CD4-positive, alpha-beta memory T cell (primary cell): Measurements from ENCODE around the gene SHMT2. TPM values are rescaled to one million over a fixed set of nuclear protein-coding genes. Genes with fewer than 3 reads are reported as not detected.
A peak's percentile ranks its signal among the peaks of the same experiment; 100 is the strongest.

Source experiments
- CTCF ChIA-PET: fragments of 350-600 bp; sonication (Branson Sonifier 250); formaldehyde crosslinking; loops from one replicate; lab custom pipeline; 2021; ENCODE audit warnings: inconsistent platforms; ENCODE audit not compliant: partially characterized antibody; lab: Charles Lee
- POLR2A ChIA-PET: fragments of 350-600 bp; sonication (Branson Sonifier 250); formaldehyde crosslinking; loops from one replicate; lab custom pipeline; 2021; ENCODE audit not compliant: partially characterized antibody; lab: Charles Lee
- DNase-seq, 5 donors: peaks; one replicate each; pipeline versions ENCODE4 v3.0.0 to v3.0.0-alpha.2; 2020 to 2022; ENCODE audit warnings: mixed read lengths in 1 of 5
- H3K27ac ChIP-seq: one replicate; pipeline ENCODE4 v1.7.0; 2013; ENCODE audit warnings: low read depth, low read length
- H3K27me3 ChIP-seq: 2 replicates; pipeline ENCODE4 v1.7.0; 2013; ENCODE audit warnings: mild to moderate bottlenecking, low read length, moderate library complexity; ENCODE audit not compliant: insufficient read depth
- H3K36me3 ChIP-seq: 2 replicates; pipeline ENCODE4 v1.7.0; 2013; ENCODE audit warnings: mild to moderate bottlenecking, low read length, moderate library complexity; ENCODE audit not compliant: insufficient read depth
- H3K4me1 ChIP-seq: 2 replicates; pipeline ENCODE4 v1.7.0; 2013; ENCODE audit warnings: mild to moderate bottlenecking, low read length, moderate library complexity; ENCODE audit not compliant: insufficient read depth
- H3K4me3 ChIP-seq, 2 donors: one replicate each; pipeline ENCODE4 v1.7.0; 2013; ENCODE audit warnings: low read length in 2 of 2, mild to moderate bottlenecking in 1 of 2
- H3K9me3 ChIP-seq, 2 donors: one replicate each; pipeline ENCODE4 v1.7.0; 2013; ENCODE audit warnings: low read length in 2 of 2, control low read depth in 1 of 2; ENCODE audit not compliant: control insufficient read depth in 1 of 2
- H3K27ac Mint-ChIP-seq, 7 donors: one replicate each; pipeline ENCODE4 v1.8.0; 2020 to 2021; ENCODE audit warnings: mixed read lengths in 7 of 7, mild to moderate bottlenecking in 6 of 7, inconsistent platforms in 3 of 7, moderate library complexity in 3 of 7
- H3K27me3 Mint-ChIP-seq, 2 donors: one replicate each; pipeline ENCODE4 v1.8.0; 2020 to 2021; ENCODE audit warnings: mixed read lengths in 2 of 2
- H3K36me3 Mint-ChIP-seq, 2 donors: one replicate each; pipeline ENCODE4 v1.8.0; 2020 to 2021; ENCODE audit warnings: mixed read lengths in 2 of 2, inconsistent platforms in 1 of 2, mild to moderate bottlenecking in 1 of 2
- H3K4me1 Mint-ChIP-seq, 4 donors: one replicate each; pipeline ENCODE4 v1.8.0; 2020 to 2021; ENCODE audit warnings: mixed read lengths in 4 of 4, mild to moderate bottlenecking in 1 of 4
- H3K4me3 Mint-ChIP-seq, 8 donors: one replicate each; pipeline ENCODE4 v1.8.0; 2020 to 2021; ENCODE audit warnings: mixed read lengths in 8 of 8, mild to moderate bottlenecking in 7 of 8, moderate library complexity in 6 of 8, inconsistent platforms in 3 of 8
- H3K9me3 Mint-ChIP-seq, 8 donors: one replicate each; pipeline ENCODE4 v1.8.0; 2020 to 2021; ENCODE audit warnings: mixed read lengths in 8 of 8, mild to moderate bottlenecking in 5 of 8, inconsistent platforms in 3 of 8, moderate library complexity in 1 of 8
- intact Hi-C: fragments of 100-400 bp; cut with micrococcal nuclease; formaldehyde crosslinking; loops from one replicate; pipeline ENCODE4 v1.15.1; 2023
- polyA plus RNA-seq, 2 donors: library from polyadenylated mRNA; unstranded; fragments of 300-500 nt; fragmentation: Illumina TruSeq; gene quantifications; one replicate each; pipeline ENCODE4 v1.2.3, GENCODE V29; 2021
- total RNA-seq, 2 experiments: library from RNA; stranded (reverse); gene quantifications; one replicate each; pipeline ENCODE4 v1.2.3, GENCODE V29; 2021

Gene SHMT2
- total and polyA plus RNA-seq, 4 experiments from 2014 or later, result 39.8 to 46.1 (median 43.2) TPM

DNA sequence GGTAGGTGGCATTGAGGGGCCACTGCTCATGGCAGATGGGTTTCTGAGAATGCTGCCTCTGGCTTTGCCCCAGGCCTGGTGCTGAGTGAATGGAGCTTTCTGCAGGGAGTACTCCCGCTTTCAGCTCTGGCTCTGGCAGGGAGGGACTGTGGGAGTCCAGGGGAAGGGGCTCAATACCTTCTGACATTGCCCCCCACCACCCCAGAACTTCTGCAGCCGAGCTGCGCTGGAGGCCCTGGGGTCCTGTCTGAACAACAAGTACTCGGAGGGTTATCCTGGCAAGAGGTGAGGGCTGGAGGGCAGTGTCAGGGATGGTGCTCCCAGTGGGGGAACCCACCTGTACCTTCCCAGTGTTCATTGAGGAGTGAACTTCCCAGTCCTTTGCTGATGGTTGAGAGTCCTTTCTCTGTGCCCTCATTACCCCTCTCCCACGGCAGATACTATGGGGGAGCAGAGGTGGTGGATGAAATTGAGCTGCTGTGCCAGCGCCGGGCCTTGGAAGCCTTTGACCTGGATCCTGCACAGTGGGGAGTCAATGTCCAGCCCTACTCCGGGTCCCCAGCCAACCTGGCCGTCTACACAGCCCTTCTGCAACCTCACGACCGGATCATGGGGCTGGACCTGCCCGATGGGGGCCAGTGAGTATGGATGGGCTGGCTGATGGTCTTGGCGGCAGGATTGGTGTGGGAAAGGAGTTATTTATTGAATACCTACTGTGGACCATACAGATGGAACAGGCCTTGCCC, 1.9 kb downstream of the SHMT2 start:
- Histone ChIP-seq H3K4me3 (no peak overlapping the region), H3K9me3 (no peaks in the 10 kb centered on the region), H3K27ac (no peak overlapping the region), H3K4me1 (peaks cover 64% of the 10 kb centered on the region), H3K27me3 (peaks cover 1% of the 10 kb centered on the region), H3K36me3 (peaks cover 28% of the 10 kb centered on the region)
- Mint-ChIP-seq H3K27me3 (peaks cover 4 to 6% of the 10 kb centered on the region in 2 donors), H3K4me1 (peaks cover 22 to 56% (median 39%) of the 10 kb centered on the region in 4 donors), H3K4me3 (peak overlapping the region in 5 of 8 donors; percentile 4 to 94 (median 56)), H3K36me3 (peaks cover 29 to 43% of the 10 kb centered on the region in 2 donors), H3K9me3 (no peaks in the 10 kb centered on the region), H3K27ac (no peak overlapping the region)
- CTCF ChIA-PET, result interaction anchor here (0.5 to 12.3 kb wide), 3 partner anchors 11 to 130 kb away, joined by 3 to 245 read pairs (median 157); partner anchors contain the start of gene NXPH4
- intact Hi-C loops, result loop anchor here (10.0 kb wide), 2 partner anchors 477 to 597 kb away; partner anchors contain the start of genes BAZ2A and PRIM1
- POLR2A ChIA-PET, result interaction anchor here (1.1 to 4.0 kb wide), 3 partner anchors 9 to 120 kb away, joined by 3 to 63 read pairs (median 16); partner anchors contain the start of gene STAT6
- peak in 1 of 5 donors; percentile 49 for DNase-seq

DNA sequence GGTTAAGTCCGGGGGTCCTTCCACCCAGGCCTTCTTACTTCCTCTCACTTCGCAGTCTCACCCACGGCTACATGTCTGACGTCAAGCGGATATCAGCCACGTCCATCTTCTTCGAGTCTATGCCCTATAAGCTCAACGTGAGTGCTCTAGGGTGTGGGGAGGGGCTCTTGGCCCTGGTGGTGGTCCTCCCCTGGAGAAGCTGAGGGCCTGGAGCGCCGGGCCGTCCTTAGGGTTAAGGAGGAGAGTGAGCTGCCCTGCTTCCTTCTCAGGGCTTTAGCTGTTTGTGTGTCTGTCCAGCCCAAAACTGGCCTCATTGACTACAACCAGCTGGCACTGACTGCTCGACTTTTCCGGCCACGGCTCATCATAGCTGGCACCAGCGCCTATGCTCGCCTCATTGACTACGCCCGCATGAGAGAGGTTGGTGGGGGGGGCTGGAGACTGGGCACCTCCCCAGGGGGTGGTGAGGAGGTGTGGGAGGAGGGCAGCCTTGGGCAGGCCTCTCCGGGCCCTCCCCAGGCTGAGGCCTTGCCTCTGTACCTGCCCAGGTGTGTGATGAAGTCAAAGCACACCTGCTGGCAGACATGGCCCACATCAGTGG, 2.7 kb downstream of the SHMT2 start:
- DNase-seq, result no peak
- peaks cover 5 to 9% of the 10 kb centered on the region in 2 donors for H3K27me3 Mint-ChIP-seq
- Histone ChIP-seq H3K36me3 (peaks cover 28% of the 10 kb centered on the region), H3K4me1 (peaks cover 66% of the 10 kb centered on the region), H3K4me3 (no peak overlapping the region), H3K27ac (no peak overlapping the region), H3K27me3 (peaks cover 6% of the 10 kb centered on the region), H3K9me3 (no peaks in the 10 kb centered on the region)
- peak overlapping the region in 1 of 8 donors; percentile 20 for H3K4me3 Mint-ChIP-seq
- peaks cover 26 to 60% (median 42%) of the 10 kb centered on the region in 4 donors for H3K4me1 Mint-ChIP-seq
- intact Hi-C loops, result loop anchor here (10.0 kb wide), 2 partner anchors 477 to 597 kb away; partner anchors contain the start of genes BAZ2A and PRIM1
- no peak overlapping the region for H3K27ac Mint-ChIP-seq
- CTCF ChIA-PET, result interaction anchor here (0.5 to 12.3 kb wide), 5 partner anchors 10 to 1327 kb away, joined by 3 to 245 read pairs (median 4); partner anchors contain the start of gene NXPH4
- H3K9me3 Mint-ChIP-seq, result no peaks in the 10 kb centered on the region
- H3K36me3 Mint-ChIP-seq, result peaks cover 29 to 47% of the 10 kb centered on the region in 2 donors
- POLR2A ChIA-PET, result interaction anchor here (4.0 kb wide), 1 partner anchor 8 kb away, joined by 63 read pairs; no protein-coding TSS in a partner anchor

DNA sequence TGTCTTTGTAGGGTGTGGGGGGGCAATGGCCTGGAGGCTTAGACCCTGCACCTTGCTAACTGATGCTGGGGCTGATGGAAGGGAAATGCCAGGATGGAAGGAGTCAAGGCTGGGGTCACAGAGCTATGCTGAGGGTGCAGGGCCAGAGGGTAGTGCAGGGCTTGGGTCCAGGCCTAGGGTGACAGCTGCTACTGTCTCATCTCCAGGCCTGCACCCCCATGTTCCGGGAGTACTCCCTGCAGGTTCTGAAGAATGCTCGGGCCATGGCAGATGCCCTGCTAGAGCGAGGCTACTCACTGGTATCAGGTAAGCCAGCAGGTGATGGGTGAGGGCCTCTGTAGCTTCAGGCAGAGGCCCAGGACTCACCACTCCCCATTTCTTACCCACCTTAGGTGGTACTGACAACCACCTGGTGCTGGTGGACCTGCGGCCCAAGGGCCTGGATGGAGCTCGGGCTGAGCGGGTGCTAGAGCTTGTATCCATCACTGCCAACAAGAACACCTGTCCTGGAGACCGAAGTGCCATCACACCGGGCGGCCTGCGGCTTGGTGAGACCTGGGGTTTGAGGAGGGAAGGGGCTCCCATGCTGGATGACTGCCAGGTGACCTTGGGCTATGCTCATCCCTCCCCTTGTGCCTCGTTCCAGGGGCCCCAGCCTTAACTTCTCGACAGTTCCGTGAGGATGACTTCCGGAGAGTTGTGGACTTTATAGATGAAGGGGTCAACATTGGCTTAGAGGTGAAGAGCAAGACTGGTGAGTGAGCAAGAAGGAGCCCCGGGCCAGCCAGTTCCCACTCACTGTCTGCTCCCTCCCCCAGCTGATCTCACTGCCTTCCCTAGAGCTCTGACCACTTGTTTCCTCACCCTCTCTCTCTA, 4.1 kb downstream of the SHMT2 start:
- Histone ChIP-seq H3K4me3 (no peak overlapping the region), H3K36me3 (peaks cover 28% of the 10 kb centered on the region), H3K27me3 (peaks cover 19% of the 10 kb centered on the region), H3K27ac (no peak overlapping the region), H3K9me3 (no peaks in the 10 kb centered on the region), H3K4me1 (peaks cover 70% of the 10 kb centered on the region)
- Mint-ChIP-seq H3K4me3 (peak overlapping the region in 1 of 8 donors; percentile 49), H3K27ac (peak overlapping the region in 2 of 7 donors; percentile 27 to 55), H3K36me3 (peaks cover 29 to 47% of the 10 kb centered on the region in 2 donors), H3K27me3 (peaks cover 9 to 16% of the 10 kb centered on the region in 2 donors), H3K4me1 (peaks cover 28 to 65% (median 46%) of the 10 kb centered on the region in 4 donors), H3K9me3 (no peaks in the 10 kb centered on the region)
- CTCF ChIA-PET, result interaction anchor here (0.6 to 12.3 kb wide), 4 partner anchors 10 to 138 kb away, joined by 4 to 157 read pairs (median 4); partner anchors contain the start of gene NXPH4
- no peak for DNase-seq
- intact Hi-C loops, result loop anchor here (10.0 kb wide), 2 partner anchors 479 to 599 kb away; partner anchors contain the start of genes BAZ2A and PRIM1
- POLR2A ChIA-PET, result no interaction called here

DNA sequence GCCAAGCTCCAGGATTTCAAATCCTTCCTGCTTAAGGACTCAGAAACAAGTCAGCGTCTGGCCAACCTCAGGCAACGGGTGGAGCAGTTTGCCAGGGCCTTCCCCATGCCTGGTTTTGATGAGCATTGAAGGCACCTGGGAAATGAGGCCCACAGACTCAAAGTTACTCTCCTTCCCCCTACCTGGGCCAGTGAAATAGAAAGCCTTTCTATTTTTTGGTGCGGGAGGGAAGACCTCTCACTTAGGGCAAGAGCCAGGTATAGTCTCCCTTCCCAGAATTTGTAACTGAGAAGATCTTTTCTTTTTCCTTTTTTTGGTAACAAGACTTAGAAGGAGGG, 4.7 kb downstream of the SHMT2 start:
- peaks cover 11 to 20% of the 10 kb centered on the region in 2 donors for H3K27me3 Mint-ChIP-seq
- H3K27me3 ChIP-seq, result peaks cover 22% of the 10 kb centered on the region
- ChIA-PET CTCF (interaction anchor here (0.6 to 12.3 kb wide), 3 partner anchors 10 to 137 kb away, joined by 4 to 157 read pairs (median 5); partner anchors contain the start of gene NXPH4), POLR2A (no interaction called here)
- H3K4me3 Mint-ChIP-seq, result peak overlapping the region in 2 of 8 donors; percentile 10 to 49
- H3K4me1 ChIP-seq, result peaks cover 69% of the 10 kb centered on the region
- H3K4me1 Mint-ChIP-seq, result peaks cover 25 to 65% (median 45%) of the 10 kb centered on the region in 4 donors
- H3K36me3 Mint-ChIP-seq, result peaks cover 29 to 47% of the 10 kb centered on the region in 2 donors
- H3K27ac ChIP-seq, result no peak overlapping the region
- H3K27ac Mint-ChIP-seq, result peak overlapping the region in 2 of 7 donors; percentile 27 to 55
- H3K9me3 Mint-ChIP-seq, result no peaks in the 10 kb centered on the region
- intact Hi-C loops, result loop anchor here (10.0 kb wide), 2 partner anchors 479 to 599 kb away; partner anchors contain the start of genes BAZ2A and PRIM1
- DNase-seq, result no peak
- peaks cover 28% of the 10 kb centered on the region for H3K36me3 ChIP-seq
- no peak overlapping the region for H3K4me3 ChIP-seq
- H3K9me3 ChIP-seq, result no peaks in the 10 kb centered on the region

DNA sequence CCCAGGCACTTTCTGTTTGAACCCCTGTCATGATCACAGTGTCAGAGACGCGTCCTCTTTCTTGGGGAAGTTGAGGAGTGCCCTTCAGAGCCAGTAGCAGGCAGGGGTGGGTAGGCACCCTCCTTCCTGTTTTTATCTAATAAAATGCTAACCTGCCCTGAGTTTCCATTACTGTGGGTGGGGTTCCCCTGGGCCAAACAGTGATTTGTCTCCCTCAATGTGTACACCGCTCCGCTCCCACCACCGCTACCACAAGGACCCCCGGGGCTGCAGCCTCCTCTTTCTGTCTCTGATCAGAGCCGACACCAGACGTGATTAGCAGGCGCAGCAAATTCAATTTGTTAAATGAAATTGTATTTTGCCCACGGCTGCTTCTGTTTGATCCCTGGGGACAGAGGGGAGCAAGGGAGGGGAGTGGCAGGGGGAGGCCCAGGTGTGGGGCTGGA, 5.1 kb downstream of the SHMT2 start:
- POLR2A ChIA-PET, result no interaction called here
- H3K36me3 ChIP-seq, result peaks cover 28% of the 10 kb centered on the region
- no peaks in the 10 kb centered on the region for H3K9me3 Mint-ChIP-seq
- peak overlapping the region in 2 of 8 donors; percentile 10 to 30 for H3K4me3 Mint-ChIP-seq
- intact Hi-C loops, result loop anchor here (10.0 kb wide), 2 partner anchors 480 to 600 kb away; partner anchors contain the start of genes BAZ2A and PRIM1
- H3K9me3 ChIP-seq, result no peaks in the 10 kb centered on the region
- H3K27me3 Mint-ChIP-seq, result peaks cover 12 to 22% of the 10 kb centered on the region in 2 donors
- peaks cover 26 to 65% (median 45%) of the 10 kb centered on the region in 4 donors for H3K4me1 Mint-ChIP-seq
- H3K27me3 ChIP-seq, result peaks cover 22% of the 10 kb centered on the region
- H3K36me3 Mint-ChIP-seq, result peaks cover 29 to 43% of the 10 kb centered on the region in 2 donors
- CTCF ChIA-PET, result interaction anchor here (1.7 to 12.3 kb wide), 2 partner anchors 9 to 20 kb away, joined by 5 to 157 read pairs; partner anchors contain the start of gene NXPH4
- no peak overlapping the region for H3K4me3 ChIP-seq
- peaks cover 69% of the 10 kb centered on the region for H3K4me1 ChIP-seq
- H3K27ac Mint-ChIP-seq, result peak overlapping the region in 3 of 7 donors; percentile 55 to 79 (median 60)
- no peak for DNase-seq
- H3K27ac ChIP-seq, result no peak overlapping the region
